Lower leg skin (tissue), 3 donors: ENCODE results near the gene WDR64.

Experiments
- POLR2A ChIP-seq, 2 donors: fragments of 450-650 bp; IDR thresholded peaks; one replicate each; pipeline ENCODE4 v1.6.1; 2016 to 2017; ENCODE audit warnings: antibody characterized with exemption in 2 of 2, mild to moderate bottlenecking in 1 of 2, moderate library complexity in 1 of 2
- TF ChIP-seq, protein P1 (sequence below), 3 donors: fragments of 450-650 bp; IDR thresholded peaks; one replicate each; pipeline ENCODE4 v1.5.1; 2016; ENCODE audit warnings: antibody characterized with exemption in 3 of 3, mild to moderate bottlenecking in 3 of 3, moderate library complexity in 2 of 3

DNA sequence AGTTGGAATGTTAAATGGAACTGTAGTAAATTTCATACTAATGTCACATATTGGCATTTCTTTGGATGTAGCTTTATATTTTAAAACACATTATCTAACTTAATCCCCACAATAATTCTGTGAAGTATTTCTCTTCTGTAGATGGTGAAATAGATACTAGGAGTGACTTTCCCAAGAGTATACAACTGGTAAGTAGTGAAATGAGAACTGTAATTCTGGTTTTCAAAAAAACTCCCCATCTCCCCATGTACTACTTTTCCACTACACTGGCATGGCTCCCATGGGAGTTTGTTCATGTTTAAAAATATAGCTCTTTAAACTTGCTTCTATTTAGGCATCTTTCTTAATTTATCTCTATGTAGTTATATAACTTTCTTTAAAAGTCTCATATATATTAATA, 22.1 kb upstream of the WDR64 start:
- TF ChIP-seq, protein P1, sequence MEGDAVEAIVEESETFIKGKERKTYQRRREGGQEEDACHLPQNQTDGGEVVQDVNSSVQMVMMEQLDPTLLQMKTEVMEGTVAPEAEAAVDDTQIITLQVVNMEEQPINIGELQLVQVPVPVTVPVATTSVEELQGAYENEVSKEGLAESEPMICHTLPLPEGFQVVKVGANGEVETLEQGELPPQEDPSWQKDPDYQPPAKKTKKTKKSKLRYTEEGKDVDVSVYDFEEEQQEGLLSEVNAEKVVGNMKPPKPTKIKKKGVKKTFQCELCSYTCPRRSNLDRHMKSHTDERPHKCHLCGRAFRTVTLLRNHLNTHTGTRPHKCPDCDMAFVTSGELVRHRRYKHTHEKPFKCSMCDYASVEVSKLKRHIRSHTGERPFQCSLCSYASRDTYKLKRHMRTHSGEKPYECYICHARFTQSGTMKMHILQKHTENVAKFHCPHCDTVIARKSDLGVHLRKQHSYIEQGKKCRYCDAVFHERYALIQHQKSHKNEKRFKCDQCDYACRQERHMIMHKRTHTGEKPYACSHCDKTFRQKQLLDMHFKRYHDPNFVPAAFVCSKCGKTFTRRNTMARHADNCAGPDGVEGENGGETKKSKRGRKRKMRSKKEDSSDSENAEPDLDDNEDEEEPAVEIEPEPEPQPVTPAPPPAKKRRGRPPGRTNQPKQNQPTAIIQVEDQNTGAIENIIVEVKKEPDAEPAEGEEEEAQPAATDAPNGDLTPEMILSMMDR (IDR thresholded peaks at IDR 0.05) = no peak
- TF ChIP-seq POLR2A (IDR thresholded peaks at IDR 0.05) = no peak
